Heart left ventricle (tissue), 16 donors: Measurements from ENCODE around the gene LARP7. TPM values are rescaled to one million over a fixed set of nuclear protein-coding genes. Genes with fewer than 3 reads are reported as not detected.

ENCODE experiments used
- ATAC-seq, 4 donors: fragments of 200-7000 bp; cut with Tn5 transposase; one replicate each; pipeline ENCODE4 v1.9.1; 2020 to 2022; ENCODE audit warnings: moderate library complexity in 4 of 4, mild to moderate bottlenecking in 3 of 4, moderate number of reproducible peaks in 1 of 4
- DNase-seq, 5 donors: peaks; one replicate each; pipeline ENCODE4 v3.0.0-alpha.2; 2020
- H3K27ac ChIP-seq, 12 donors: fragments of 200-600 bp; sonication (generic) in 4 of 12; one replicate each; pipeline versions ENCODE4 v1.5.0 to v1.8.0; 2016 to 2022; ENCODE audit warnings: mild to moderate bottlenecking in 2 of 12
- H3K27me3 ChIP-seq, 9 donors: fragments of 200-600 bp; sonication (generic) in 2 of 9; one replicate each; pipeline versions ENCODE4 v1.5.1 to v1.8.0; 2016 to 2022; ENCODE audit warnings: mild to moderate bottlenecking in 3 of 9
- H3K36me3 ChIP-seq, 9 donors: fragments of 200-600 bp; sonication (generic) in 2 of 9; one replicate each; pipeline versions ENCODE4 v1.5.0 to v1.8.0; 2018 to 2022; ENCODE audit warnings: mild to moderate bottlenecking in 2 of 9
- H3K4me1 ChIP-seq, 12 donors: fragments of 200-600 bp; sonication (generic) in 4 of 12; one replicate each; pipeline versions ENCODE4 v1.5.0 to v1.8.0; 2016 to 2022; ENCODE audit warnings: mild to moderate bottlenecking in 3 of 12
- H3K4me3 ChIP-seq, 12 donors: fragments of 200-600 bp; sonication (generic) in 4 of 12; one replicate each; pipeline versions ENCODE4 v1.5.0 to v1.8.0; 2017 to 2022; ENCODE audit warnings: mild to moderate bottlenecking in 9 of 12, moderate library complexity in 4 of 12
- H3K9me3 ChIP-seq, 12 donors: fragments of 200-600 bp; sonication (generic) in 4 of 12; one replicate each; pipeline versions ENCODE4 v1.5.0 to v1.8.0; 2016 to 2022; ENCODE audit warnings: mild to moderate bottlenecking in 1 of 12
- POLR2A ChIP-seq, 2 donors: fragments of 450-650 bp; IDR thresholded peaks; one replicate each; pipeline ENCODE4 v1.6.1; 2017; ENCODE audit warnings: antibody characterized with exemption in 2 of 2, mild to moderate bottlenecking in 2 of 2, moderate library complexity in 2 of 2
- WGBS, 4 donors: extraction: QIAGEN DNeasy Blood & Tissue Kit in 2 of 4; methylation state at CpG; one replicate each; pipeline versions ENCODE4 v1.1.5 to v1.1.7; 2013 to 2018; 5-methylcytosine and 5-hydroxymethylcytosine counted together
- intact Hi-C, 10 donors: fragments of 100-400 bp; cut with DNase I; formaldehyde crosslinking; loops; one replicate each; pipeline versions ENCODE4 v1.11.1 to v1.14.2; 2022
- polyA plus RNA-seq, 2 donors: library from polyadenylated mRNA; stranded (reverse); fragments of 200-250 nt; gene quantifications; one replicate each; pipeline ENCODE4 v1.2.3, GENCODE V29; 2013
- total RNA-seq, 9 donors: library from RNA; depleted of rRNA in 2 of 9; stranded (reverse); fragments of >200 nt in 2 of 9; fragmentation: NEBNext Ultra II Directional in 3 of 9; extraction: Animal tissue kit (Norgen Biotek cat#: 25700) in 3 of 9; gene quantifications; one replicate each; pipeline versions ENCODE4 v1.1.0 to v1.2.4, GENCODE V29; 2016 to 2023
- TF ChIP-seq, protein P1 (sequence below), 12 donors: fragments of 200-600 bp; sonication (generic) in 4 of 12; IDR thresholded peaks; one replicate each; pipeline versions ENCODE4 v1.5.0 to v1.8.0; 2018 to 2022; ENCODE audit warnings: antibody characterized with exemption in 12 of 12, mild to moderate bottlenecking in 5 of 12
- donor health status: ischemic (EF 13 %, LVEDD 7.1; RV severe dilation, severe dysfunction).
- donor health status: healthy with polysubstance abuse.
- donor health status: DM: no; HTN: yes; CAD: no.
- donor health status: DM: no; HTN: no; CAD: no.
- donor health status: ischemic (EF 25% LVEDD 6.9; RV normal size, moderate dysfunction).
- donor health status: ischemic (EF 25% LVEDD 5.7; RV mildly dilated, moderate dysfunction).
- donor health status: healthy.
- donor health status: DM: yes; HTN: yes; CAD: no.
- donor health status: ischemic (EF 35%, LVEDD 5.7; RV mildly dilated, moderate dysfunction).
- donor health status: nonischemic (EF 11% LVEDD 7.7; RV severe dilation, severe dysfunction).
- donor health status: DM: yes; HTN: yes; CAD: no.
- donor health status: PGD.
- donor health status: ischemic (EF 29% LVEDD 5.4; RV normal size, mild dysfunction).
- donor health status: nonischemic (EF 23%, LVEDD 6.1; RV moderate dilation, normal function).

Gene LARP7
- total and polyA plus RNA-seq, 11 donors = 43.0 to 73.0 (median 50.3) TPM

- H3K4me1 ChIP-seq = peaks cover 0 to 9% (median 0%) of the 10 kb centered on the region in 12 donors
- H3K36me3 ChIP-seq = peaks cover 0 to 93% (median 91%) of the 10 kb centered on the region in 9 donors
- WGBS, 4 donors = 37 to 54% (median 44%) methylated on average over 3 of the region's 3 CpGs
- no peak overlapping the region for H3K4me3 ChIP-seq
- peak overlapping the region in 5 of 12 donors; percentile 2 to 21 (median 15) for H3K27ac ChIP-seq
- DNase-seq (no peak), ATAC-seq (no peak)
- TF ChIP-seq, protein P1, sequence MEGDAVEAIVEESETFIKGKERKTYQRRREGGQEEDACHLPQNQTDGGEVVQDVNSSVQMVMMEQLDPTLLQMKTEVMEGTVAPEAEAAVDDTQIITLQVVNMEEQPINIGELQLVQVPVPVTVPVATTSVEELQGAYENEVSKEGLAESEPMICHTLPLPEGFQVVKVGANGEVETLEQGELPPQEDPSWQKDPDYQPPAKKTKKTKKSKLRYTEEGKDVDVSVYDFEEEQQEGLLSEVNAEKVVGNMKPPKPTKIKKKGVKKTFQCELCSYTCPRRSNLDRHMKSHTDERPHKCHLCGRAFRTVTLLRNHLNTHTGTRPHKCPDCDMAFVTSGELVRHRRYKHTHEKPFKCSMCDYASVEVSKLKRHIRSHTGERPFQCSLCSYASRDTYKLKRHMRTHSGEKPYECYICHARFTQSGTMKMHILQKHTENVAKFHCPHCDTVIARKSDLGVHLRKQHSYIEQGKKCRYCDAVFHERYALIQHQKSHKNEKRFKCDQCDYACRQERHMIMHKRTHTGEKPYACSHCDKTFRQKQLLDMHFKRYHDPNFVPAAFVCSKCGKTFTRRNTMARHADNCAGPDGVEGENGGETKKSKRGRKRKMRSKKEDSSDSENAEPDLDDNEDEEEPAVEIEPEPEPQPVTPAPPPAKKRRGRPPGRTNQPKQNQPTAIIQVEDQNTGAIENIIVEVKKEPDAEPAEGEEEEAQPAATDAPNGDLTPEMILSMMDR (IDR thresholded peaks at IDR 0.05) = no peak
- no peak for TF ChIP-seq POLR2A (IDR thresholded peaks at IDR 0.05)
- H3K27me3 ChIP-seq = no peaks in the 10 kb centered on the region
- no peaks in the 10 kb centered on the region for H3K9me3 ChIP-seq
- intact Hi-C loops = no loop called here
These were observed 11.5 kb downstream of the LARP7 start for GRCh38 chr4:112648263-112649054.

- ATAC-seq (no peak), DNase-seq (no peak)
- H3K9me3 ChIP-seq = no peaks in the 10 kb centered on the region
- H3K4me1 ChIP-seq = peaks cover 0 to 5% (median 0%) of the 10 kb centered on the region in 12 donors
- 47 to 50% (median 49%) methylated on average over 2 of the region's 2 CpGs for WGBS, 4 donors
- TF ChIP-seq, protein P1 (IDR thresholded peaks at IDR 0.05) = no peak
- TF ChIP-seq POLR2A (IDR thresholded peaks at IDR 0.05) = no peak
- H3K27ac ChIP-seq = peak overlapping the region in 1 of 12 donors; percentile 17
- peaks cover 0 to 99% (median 96%) of the 10 kb centered on the region in 9 donors for H3K36me3 ChIP-seq
- no peak overlapping the region for H3K4me3 ChIP-seq
- H3K27me3 ChIP-seq = no peaks in the 10 kb centered on the region
- intact Hi-C loops = no loop called here
These were observed 12.1 kb downstream of the LARP7 start for GRCh38 chr4:112649055-112649408.

- no peak for ATAC-seq
- Histone ChIP-seq H3K36me3 (peaks cover 0 to 100% (median 99%) of the 10 kb centered on the region in 9 donors), H3K4me3 (no peak overlapping the region), H3K27ac (no peak overlapping the region), H3K9me3 (no peaks in the 10 kb centered on the region), H3K4me1 (peaks cover 0 to 3% (median 0%) of the 10 kb centered on the region in 12 donors), H3K27me3 (no peaks in the 10 kb centered on the region)
- WGBS, 4 donors = 44 to 60% (median 54%) methylated on average over 4 of the region's 4 CpGs
- intact Hi-C loops = no loop called here
- no peak for DNase-seq
- TF ChIP-seq POLR2A (IDR thresholded peaks at IDR 0.05) = no peak
- TF ChIP-seq, protein P1 (IDR thresholded peaks at IDR 0.05) = no peak
These were observed 13.4 kb downstream of the LARP7 start for GRCh38 chr4:112650332-112650731.

DNA sequence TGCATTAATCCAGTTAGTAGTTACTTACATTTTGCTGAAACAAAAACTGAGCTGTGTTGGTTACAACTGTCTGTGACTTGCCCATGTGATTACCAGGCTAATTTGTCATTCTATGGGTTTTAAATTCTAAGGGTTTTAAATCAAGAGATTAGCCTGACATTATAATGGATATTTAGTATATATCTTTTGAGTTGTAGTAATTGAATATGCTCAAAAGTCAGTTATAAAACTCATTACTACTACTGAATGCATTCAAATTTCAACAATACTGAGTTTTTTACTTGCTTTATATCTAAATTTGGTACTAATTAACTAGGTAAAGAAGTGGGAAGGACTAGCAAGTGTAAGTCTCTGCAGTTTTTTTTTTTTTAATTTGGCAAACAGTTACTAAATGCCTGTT is 14.7 kb downstream of the LARP7 start:
- Histone ChIP-seq H3K4me3 (no peak overlapping the region), H3K27ac (no peak overlapping the region), H3K4me1 (peaks cover 0 to 3% (median 0%) of the 10 kb centered on the region in 12 donors), H3K36me3 (peaks cover 0 to 100% (median 99%) of the 10 kb centered on the region in 9 donors), H3K27me3 (no peaks in the 10 kb centered on the region), H3K9me3 (no peaks in the 10 kb centered on the region)
- no peak for TF ChIP-seq POLR2A (IDR thresholded peaks at IDR 0.05)
- TF ChIP-seq, protein P1 (IDR thresholded peaks at IDR 0.05) = no peak
- no peak for DNase-seq
- intact Hi-C loops = no loop called here
- ATAC-seq = no peak
